ENCODE measurements around the gene FRMPD1.

The FRMPD1 gene

DNA sequence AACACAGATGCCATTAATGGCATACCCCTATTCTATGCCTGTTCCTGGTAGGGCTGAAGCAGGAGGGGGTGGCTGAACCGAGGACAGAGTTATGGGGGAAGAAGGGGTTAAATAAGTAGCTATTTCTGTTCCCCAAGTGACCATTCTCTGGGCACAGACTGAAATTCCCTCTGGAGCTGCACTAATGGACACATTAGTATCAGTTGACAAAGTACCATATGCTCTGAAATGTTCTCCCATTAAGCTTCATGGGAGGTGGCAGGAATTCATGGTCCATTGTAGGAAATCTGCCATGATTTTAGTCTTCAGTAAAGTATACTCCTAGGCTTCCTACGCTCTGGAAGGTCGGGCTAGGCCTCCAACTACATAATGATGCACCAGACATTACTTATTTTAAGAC lies 10.5 kb upstream of the FRMPD1 start:
- no peaks in the 10 kb centered on the region for H3K27me3 ChIP-seq (ENCODE audit: insufficient read depth, low read length)
- TF ChIP-seq EZH2 (IDR thresholded peaks at IDR 0.05; ENCODE audit: borderline replicate concordance, low read length) = no peak
- TF ChIP-seq, protein P1, sequence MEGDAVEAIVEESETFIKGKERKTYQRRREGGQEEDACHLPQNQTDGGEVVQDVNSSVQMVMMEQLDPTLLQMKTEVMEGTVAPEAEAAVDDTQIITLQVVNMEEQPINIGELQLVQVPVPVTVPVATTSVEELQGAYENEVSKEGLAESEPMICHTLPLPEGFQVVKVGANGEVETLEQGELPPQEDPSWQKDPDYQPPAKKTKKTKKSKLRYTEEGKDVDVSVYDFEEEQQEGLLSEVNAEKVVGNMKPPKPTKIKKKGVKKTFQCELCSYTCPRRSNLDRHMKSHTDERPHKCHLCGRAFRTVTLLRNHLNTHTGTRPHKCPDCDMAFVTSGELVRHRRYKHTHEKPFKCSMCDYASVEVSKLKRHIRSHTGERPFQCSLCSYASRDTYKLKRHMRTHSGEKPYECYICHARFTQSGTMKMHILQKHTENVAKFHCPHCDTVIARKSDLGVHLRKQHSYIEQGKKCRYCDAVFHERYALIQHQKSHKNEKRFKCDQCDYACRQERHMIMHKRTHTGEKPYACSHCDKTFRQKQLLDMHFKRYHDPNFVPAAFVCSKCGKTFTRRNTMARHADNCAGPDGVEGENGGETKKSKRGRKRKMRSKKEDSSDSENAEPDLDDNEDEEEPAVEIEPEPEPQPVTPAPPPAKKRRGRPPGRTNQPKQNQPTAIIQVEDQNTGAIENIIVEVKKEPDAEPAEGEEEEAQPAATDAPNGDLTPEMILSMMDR (IDR thresholded peaks at IDR 0.05; ENCODE audit: low read length) = no peak
- H3K9me2 ChIP-seq (ENCODE audit: low read depth, low read length) = no peaks in the 10 kb centered on the region
- H3K9me3 ChIP-seq (ENCODE audit: low read length) = no peaks in the 10 kb centered on the region
- H3K4me2 ChIP-seq (ENCODE audit: low read length) = no peak overlapping the region
- no peaks in the 10 kb centered on the region for H3K79me2 ChIP-seq (ENCODE audit: insufficient read depth, low read length)
- no peak overlapping the region for H3K4me3 ChIP-seq (ENCODE audit: low read depth, low read length, poor library complexity, severe bottlenecking)
- H3F3A ChIP-seq (ENCODE audit: insufficient read depth, low read length) = no peaks in the 10 kb centered on the region
- no peaks in the 10 kb centered on the region for H3K36me3 ChIP-seq (ENCODE audit: insufficient read depth, low read length)
- no peak overlapping the region for H3K27ac ChIP-seq (ENCODE audit: low read depth, low read length, poor library complexity, severe bottlenecking)
- H4K20me1 ChIP-seq (ENCODE audit: insufficient read depth, low read length) = no peaks in the 10 kb centered on the region
- H3K9ac ChIP-seq (ENCODE audit: low read length) = no peak overlapping the region
- H3K4me1 ChIP-seq (ENCODE audit: insufficient read depth, low read length, severe bottlenecking) = no peaks in the 10 kb centered on the region
- H2AFZ ChIP-seq (ENCODE audit: low read length) = no peak overlapping the region

DNA sequence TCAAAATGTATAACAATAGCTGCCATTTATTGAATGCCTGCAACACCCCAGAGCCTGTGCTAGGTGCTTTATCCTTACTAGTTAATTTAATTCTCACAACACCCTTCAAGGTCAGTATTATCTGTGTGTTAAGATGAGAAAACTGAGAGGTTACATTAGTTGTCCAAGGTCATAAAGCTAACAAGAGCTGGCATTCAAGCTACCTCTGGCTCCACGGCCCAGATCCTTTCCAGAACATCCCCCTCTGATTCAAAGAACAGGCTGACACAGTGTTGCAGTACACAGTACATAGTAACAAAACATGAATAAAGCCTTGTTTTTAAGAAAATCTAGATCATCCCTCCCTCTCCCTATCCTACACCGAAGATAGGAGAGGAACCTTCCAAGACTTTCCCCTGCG lies 9.4 kb upstream of the FRMPD1 start:
- Histone ChIP-seq H4K20me1 (ENCODE audit: insufficient read depth, low read length) (no peaks in the 10 kb centered on the region), H3K4me3 (ENCODE audit: low read depth, low read length, poor library complexity, severe bottlenecking) (no peak overlapping the region), H2AFZ (ENCODE audit: low read length) (no peak overlapping the region), H3K9me3 (ENCODE audit: low read length) (no peaks in the 10 kb centered on the region), H3K36me3 (ENCODE audit: insufficient read depth, low read length) (no peaks in the 10 kb centered on the region), H3K79me2 (ENCODE audit: insufficient read depth, low read length) (no peaks in the 10 kb centered on the region), H3K4me2 (ENCODE audit: low read length) (no peak overlapping the region), H3K9ac (ENCODE audit: low read length) (no peak overlapping the region), H3K27me3 (ENCODE audit: insufficient read depth, low read length) (no peaks in the 10 kb centered on the region), H3K4me1 (ENCODE audit: insufficient read depth, low read length, severe bottlenecking) (no peaks in the 10 kb centered on the region), H3K27ac (ENCODE audit: low read depth, low read length, poor library complexity, severe bottlenecking) (no peak overlapping the region), H3K9me2 (ENCODE audit: low read depth, low read length) (no peaks in the 10 kb centered on the region), H3F3A (ENCODE audit: insufficient read depth, low read length) (no peaks in the 10 kb centered on the region)
- no peak for TF ChIP-seq EZH2 (IDR thresholded peaks at IDR 0.05; ENCODE audit: borderline replicate concordance, low read length)
- TF ChIP-seq, protein P1 (IDR thresholded peaks at IDR 0.05; ENCODE audit: low read length) = no peak

DNA sequence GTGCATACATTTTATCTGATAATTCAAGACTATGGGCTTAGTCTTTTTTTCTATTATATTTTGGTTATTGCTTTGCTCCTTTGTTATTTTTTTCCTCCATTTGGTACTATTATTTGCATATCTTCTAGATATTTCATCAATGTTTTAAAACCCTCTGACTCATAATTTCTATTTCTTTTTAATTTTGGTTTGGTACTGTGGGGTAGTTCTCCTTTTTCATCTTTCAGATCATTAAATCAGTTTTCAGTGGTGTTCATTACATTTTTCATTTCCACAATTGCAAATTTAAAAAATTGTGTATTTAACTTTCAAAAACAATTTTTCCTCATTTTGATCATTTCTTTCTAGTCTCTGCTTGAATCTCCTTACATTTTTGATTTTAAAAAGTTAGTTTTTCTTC lies 7.5 kb upstream of the FRMPD1 start:
- Histone ChIP-seq H3K27ac (ENCODE audit: low read depth, low read length, poor library complexity, severe bottlenecking) (no peak overlapping the region), H3K4me2 (ENCODE audit: low read length) (no peak overlapping the region), H4K20me1 (ENCODE audit: insufficient read depth, low read length) (no peaks in the 10 kb centered on the region), H3K27me3 (ENCODE audit: insufficient read depth, low read length) (no peaks in the 10 kb centered on the region), H3K4me1 (ENCODE audit: insufficient read depth, low read length, severe bottlenecking) (no peaks in the 10 kb centered on the region), H3K4me3 (ENCODE audit: low read depth, low read length, poor library complexity, severe bottlenecking) (no peak overlapping the region), H3K79me2 (ENCODE audit: insufficient read depth, low read length) (no peaks in the 10 kb centered on the region), H3K36me3 (ENCODE audit: insufficient read depth, low read length) (no peaks in the 10 kb centered on the region), H2AFZ (ENCODE audit: low read length) (no peak overlapping the region), H3F3A (ENCODE audit: insufficient read depth, low read length) (no peaks in the 10 kb centered on the region), H3K9me2 (ENCODE audit: low read depth, low read length) (no peaks in the 10 kb centered on the region), H3K9me3 (ENCODE audit: low read length) (no peaks in the 10 kb centered on the region), H3K9ac (ENCODE audit: low read length) (no peak overlapping the region)
- TF ChIP-seq, protein P1 (IDR thresholded peaks at IDR 0.05; ENCODE audit: low read length) = no peak
- no peak for TF ChIP-seq EZH2 (IDR thresholded peaks at IDR 0.05; ENCODE audit: borderline replicate concordance, low read length)

Data from OCI-LY1 (cell line).